ENCODE results near the gene SHD. TPM values are rescaled to one million over a fixed set of nuclear protein-coding genes. Genes with fewer than 3 reads are reported as not detected.

SHD gene
- total RNA-seq, 1 experiment from 2014 or later, result 3.5 TPM

GRCh38 chr19:4266253-4267000 lies 12.6 kb upstream of the SHD start:
- Histone ChIP-seq H3K4me3 (ENCODE audit: low read depth, low read length) (no peak overlapping the region), H3K9me3 (no peaks in the 10 kb centered on the region), H3K27me3 (replicated peaks; ENCODE audit: control insufficient read depth, insufficient read depth, low read length) (no peaks in the 10 kb centered on the region), H3K36me3 (ENCODE audit: control insufficient read depth, insufficient read depth, low read length) (peaks cover 2% of the 10 kb centered on the region), H3K4me1 (no peaks in the 10 kb centered on the region)
- no peak overlapping the region for H3K27ac Mint-ChIP-seq (ENCODE audit: unreplicated experiment)
- peaks cover 13% of the 10 kb centered on the region for H3K36me3 Mint-ChIP-seq (ENCODE audit: insufficient read depth, unreplicated experiment)
- H3K27me3 Mint-ChIP-seq (ENCODE audit: insufficient read depth, unreplicated experiment), result no peaks in the 10 kb centered on the region
- no peaks in the 10 kb centered on the region for H3K9me3 Mint-ChIP-seq (ENCODE audit: unreplicated experiment)
- intact Hi-C loops (cut with micrococcal nuclease; ENCODE audit: unreplicated experiment), result no loop called here
- DNase-seq, result no peak
- H3K4me3 Mint-ChIP-seq (ENCODE audit: unreplicated experiment), result no peak overlapping the region
- no peak for TF ChIP-seq CTCF (IDR thresholded peaks at IDR 0.05; ENCODE audit: insufficient read depth in 1 of 2, low read depth in 1 of 2, low read length in 1 of 2, severe bottlenecking in 1 of 2, unreplicated experiment in 1 of 2)
- ChIA-PET CTCF (interaction anchor here (0.6 to 2.8 kb wide), 16 partner anchors 9 to 259 kb away, joined by 3 to 45 read pairs (median 4); partner anchors contain the start of genes CHAF1A, MPND, SH3GL1 and STAP2), POLR2A (interaction anchor here (1.0 kb wide), 1 partner anchor 76 kb away, joined by 3 read pairs; no protein-coding TSS in a partner anchor)
- BruUV-seq (replicated peaks), result no TSS peak
- H3K4me1 Mint-ChIP-seq (ENCODE audit: low read depth, unreplicated experiment), result no peaks in the 10 kb centered on the region

GRCh38 chr19:4267101-4267900 lies 11.8 kb upstream of the SHD start:
- peaks cover 2% of the 10 kb centered on the region for H3K36me3 ChIP-seq (ENCODE audit: control insufficient read depth, insufficient read depth, low read length)
- H3K36me3 Mint-ChIP-seq (ENCODE audit: insufficient read depth, unreplicated experiment), result peaks cover 10% of the 10 kb centered on the region
- peak; percentile 81 to 95 for TF ChIP-seq CTCF (IDR thresholded peaks at IDR 0.05; ENCODE audit: insufficient read depth in 1 of 2, low read depth in 1 of 2, low read length in 1 of 2, severe bottlenecking in 1 of 2, unreplicated experiment in 1 of 2)
- H3K4me1 ChIP-seq, result no peaks in the 10 kb centered on the region
- H3K4me1 Mint-ChIP-seq (ENCODE audit: low read depth, unreplicated experiment), result no peaks in the 10 kb centered on the region
- no peak overlapping the region for H3K4me3 ChIP-seq (ENCODE audit: low read depth, low read length)
- CTCF ChIA-PET, result interaction anchor here (0.6 to 2.8 kb wide), 22 partner anchors 8 to 258 kb away, joined by 3 to 45 read pairs (median 4); partner anchors contain the start of genes CHAF1A, MPND, SH3GL1 and SHD
- POLR2A ChIA-PET, result interaction anchor here (1.0 kb wide), 1 partner anchor 75 kb away, joined by 3 read pairs; no protein-coding TSS in a partner anchor
- H3K9me3 ChIP-seq, result no peaks in the 10 kb centered on the region
- H3K27me3 Mint-ChIP-seq (ENCODE audit: insufficient read depth, unreplicated experiment), result no peaks in the 10 kb centered on the region
- H3K4me3 Mint-ChIP-seq (ENCODE audit: unreplicated experiment), result no peak overlapping the region
- intact Hi-C loops (cut with micrococcal nuclease; ENCODE audit: unreplicated experiment), result loop anchor here (1.0 kb wide), 1 partner anchor 85 kb away; no protein-coding TSS in a partner anchor
- BruUV-seq (replicated peaks), result no TSS peak
- DNase-seq, result peak; percentile 62 to 70
- no peak overlapping the region for H3K27ac Mint-ChIP-seq (ENCODE audit: unreplicated experiment)
- H3K27me3 ChIP-seq (replicated peaks; ENCODE audit: control insufficient read depth, insufficient read depth, low read length), result no peaks in the 10 kb centered on the region
- no peaks in the 10 kb centered on the region for H3K9me3 Mint-ChIP-seq (ENCODE audit: unreplicated experiment)
